DMS79 treated with DMSO at 0.1 percent for 48 hours (cell line): Measurements from ENCODE around the gene ZNHIT2.

Experiments
- DNase-seq: peaks from one replicate; lab custom pipeline; 2025; lab: John Stamatoyannopoulos, UW

Gene ZNHIT2

DNA sequence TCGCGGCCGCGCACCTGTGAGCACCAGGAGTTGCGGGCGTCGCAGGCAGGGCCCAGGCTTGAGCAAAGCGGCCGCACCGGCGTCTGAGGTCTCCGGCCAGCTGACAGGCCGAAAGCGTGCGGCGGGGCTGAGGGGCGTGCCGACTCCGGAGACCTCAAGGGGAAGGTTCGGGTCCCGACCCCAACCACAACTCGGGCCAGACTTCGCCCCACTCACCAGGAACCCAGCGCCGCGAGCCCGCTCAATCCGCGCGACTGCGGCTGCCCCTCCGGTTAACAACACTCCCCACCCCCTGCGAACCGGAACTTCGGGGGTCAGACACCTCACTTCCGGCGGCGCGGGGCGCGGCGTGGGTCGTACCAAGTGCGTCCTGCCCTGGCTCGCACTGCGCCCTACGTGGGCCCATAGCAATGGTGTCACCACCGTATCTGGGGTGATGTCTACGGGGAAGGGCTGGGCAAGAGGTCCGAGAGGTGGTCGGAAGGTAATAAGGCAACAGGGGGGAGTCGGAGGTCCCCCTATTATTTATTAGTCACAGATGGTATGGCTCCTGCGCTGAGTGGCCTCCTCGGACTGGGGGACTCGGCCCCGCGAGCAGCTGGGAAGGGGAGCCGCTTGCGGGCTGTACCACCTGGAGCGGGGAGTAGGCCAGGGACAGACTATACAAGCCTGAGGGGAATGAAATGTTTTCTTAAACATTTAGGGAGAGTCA, 16.9 kb upstream of the ZNHIT2 start, which contains the start of gene SYVN1:
SYVN1 (minus strand) TSS at position 280 of the 712 bp plus-strand sequence. CDS start 918 bp downstream, outside the sequence.
- DNase-seq, result peak; percentile 89

DNA sequence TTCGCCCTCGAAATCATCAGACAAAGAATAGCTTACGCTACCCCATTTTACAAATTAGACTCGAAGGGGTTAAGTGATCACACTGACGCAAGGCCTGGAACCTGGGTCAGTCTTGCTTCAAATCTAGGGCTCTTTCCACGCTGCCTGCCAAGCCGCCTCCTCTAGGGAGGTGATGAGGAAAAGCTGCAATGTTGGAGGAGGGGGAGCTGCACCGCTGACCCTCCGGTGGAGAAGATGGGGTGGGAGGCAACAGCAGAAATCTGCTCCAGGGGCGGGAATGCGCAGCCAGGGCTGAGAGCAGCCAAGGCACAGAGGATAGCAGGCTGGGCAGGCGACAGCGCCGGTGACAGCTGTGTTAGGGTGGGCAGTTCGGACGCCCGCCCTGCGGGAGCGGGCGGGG, 16.2 kb upstream of the ZNHIT2 start:
- no peak for DNase-seq

DNA sequence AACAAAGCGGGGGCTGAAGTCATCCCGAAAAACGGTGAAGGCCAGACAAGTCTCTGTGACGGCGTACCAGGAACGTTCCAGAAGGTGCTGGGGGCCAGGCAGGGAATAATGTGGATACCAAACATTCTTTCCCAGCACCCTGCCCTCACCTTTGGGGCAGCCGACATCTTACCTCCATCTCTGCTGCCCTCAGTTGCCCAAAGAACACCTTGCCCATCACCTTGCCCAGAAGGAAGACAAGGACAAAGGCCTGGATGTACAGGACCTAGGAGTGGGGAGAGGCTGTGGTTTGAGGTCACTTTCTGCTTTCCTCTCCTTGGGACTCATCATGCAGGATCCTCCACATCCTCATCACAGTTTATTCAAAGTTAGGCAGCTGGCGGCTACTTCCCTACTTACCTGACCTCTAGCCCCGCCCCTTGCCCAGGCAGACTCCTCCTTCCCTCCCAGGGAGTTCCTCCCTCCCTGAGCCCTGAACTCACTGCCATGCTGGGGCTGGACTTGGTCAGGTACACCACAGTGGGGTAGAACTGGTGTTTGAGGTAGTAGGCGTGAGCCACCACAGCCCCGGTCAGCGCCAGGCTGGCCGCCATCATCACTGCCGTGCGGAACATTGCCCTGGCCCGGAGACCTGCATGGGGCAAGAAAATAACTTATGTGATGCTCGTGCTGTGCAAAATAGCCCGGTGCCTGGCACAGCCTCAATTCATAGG, 15.6 kb upstream of the ZNHIT2 start:
- DNase-seq, result no peak

GRCh38 chr11:65132238-65132987, 14.9 kb upstream of the ZNHIT2 start:
- no peak for DNase-seq

DNA sequence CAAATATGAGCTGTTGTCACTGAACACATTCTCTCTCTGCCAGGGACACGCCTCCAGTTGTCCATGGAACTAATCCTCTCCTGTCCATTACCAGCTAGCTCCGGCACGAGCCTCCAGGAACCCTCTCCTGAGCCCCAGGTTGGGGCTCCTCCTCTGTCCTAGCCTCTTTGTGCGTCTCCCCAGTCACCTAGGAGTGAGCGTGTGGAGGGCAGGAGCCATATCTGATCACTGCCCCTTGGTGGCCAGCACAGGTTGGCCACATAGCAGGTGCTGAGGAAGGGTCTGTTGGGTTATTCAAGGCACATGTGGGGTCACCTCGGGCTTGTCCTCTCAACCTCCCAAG, 14.4 kb upstream of the ZNHIT2 start:
- DNase-seq, result no peak

GRCh38 chr11:65131417-65131776, 13.9 kb upstream of the ZNHIT2 start:
- DNase-seq, result no peak

- DNase-seq, result no peak
Measured at GRCh38 chr11:65130631-65131416, 13.3 kb upstream of the ZNHIT2 start.

DNA sequence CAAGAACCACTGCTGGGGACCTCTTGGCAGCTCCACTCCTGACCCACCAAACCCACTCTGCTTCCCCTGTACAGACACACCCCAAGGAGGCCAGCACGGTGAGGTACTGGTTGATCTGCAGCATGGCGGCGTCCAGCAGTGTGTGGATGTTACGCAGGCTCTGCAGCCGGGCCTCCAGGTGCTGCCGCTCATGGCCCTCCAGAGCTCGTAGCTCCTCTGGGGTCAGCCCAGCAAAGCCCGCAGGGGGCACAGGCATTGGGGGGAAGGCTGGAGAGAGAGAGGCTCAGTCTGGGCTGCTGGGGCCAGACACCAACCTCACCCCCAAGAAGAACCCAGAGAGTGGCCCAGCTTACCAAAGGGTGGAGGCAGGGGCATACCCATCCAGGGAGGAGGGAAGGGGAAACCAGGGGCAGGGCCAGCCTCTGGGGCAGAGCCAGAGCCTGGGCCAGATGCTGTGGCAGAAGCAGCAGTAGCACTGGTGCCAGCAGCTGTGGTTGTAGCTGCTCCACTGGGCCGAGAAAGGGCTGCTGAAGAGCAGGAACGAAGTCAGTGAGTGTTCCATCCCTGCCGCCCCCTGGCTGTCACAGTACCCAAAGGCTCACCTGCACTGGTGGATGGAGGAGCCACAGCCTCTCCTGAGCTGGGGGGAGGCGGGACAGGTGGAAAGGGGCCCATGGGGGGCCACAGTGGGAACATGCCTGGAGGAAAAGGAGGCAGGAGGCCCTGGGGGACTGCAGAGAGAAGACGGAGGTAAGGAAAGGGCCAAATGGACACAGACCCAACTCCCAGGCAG, 12.3 kb upstream of the ZNHIT2 start:
- DNase-seq, result no peak

DNA sequence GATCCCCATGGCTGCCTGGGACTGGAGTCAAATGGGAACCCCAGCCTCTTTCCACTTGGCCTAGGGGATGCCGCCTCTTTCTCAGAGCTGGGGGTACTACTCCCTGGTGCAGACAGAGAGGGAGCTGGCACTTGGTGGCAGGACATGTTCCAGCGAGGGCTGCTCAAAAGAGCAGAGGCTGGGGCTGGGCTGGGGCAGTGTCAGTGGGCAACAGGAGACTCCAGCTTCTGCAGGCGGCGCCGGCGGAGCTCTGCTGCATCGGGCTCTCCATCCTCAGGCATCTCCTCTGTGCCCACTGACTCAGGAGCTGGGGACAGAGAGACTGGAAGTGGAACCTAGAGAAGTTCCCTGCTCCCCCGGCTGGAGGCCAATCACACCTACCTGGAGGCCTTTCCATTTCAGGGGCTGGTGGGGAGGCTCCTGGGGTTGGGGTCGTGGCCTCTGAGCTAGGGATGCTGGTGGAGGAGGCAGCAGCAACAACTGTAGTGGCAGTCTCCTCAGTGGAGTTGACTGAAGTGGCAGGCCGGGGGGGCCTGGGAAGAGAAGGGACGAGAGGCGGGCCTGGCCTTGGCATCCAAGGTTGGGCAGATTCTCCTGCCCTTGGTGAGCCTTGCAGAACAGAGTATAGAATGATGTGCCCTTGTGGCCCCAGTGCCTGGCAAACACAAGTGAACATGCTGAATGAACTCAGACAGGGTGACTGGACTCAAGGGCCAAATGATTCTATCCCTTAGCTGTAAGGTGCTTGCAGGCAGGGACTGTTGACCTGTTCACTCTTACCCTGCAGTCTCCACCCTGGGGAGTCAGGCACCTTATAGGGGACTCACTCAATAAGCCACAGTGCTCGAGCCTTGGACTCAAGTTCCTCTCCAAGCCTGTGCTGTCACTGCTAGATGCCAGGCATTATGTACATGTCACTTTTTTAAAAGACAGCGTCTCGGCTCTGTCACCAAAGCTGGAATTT, 11.0 kb upstream of the ZNHIT2 start:
- no peak for DNase-seq

GRCh38 chr11:65127473-65128181, 10.1 kb upstream of the ZNHIT2 start:
- no peak for DNase-seq

DNA sequence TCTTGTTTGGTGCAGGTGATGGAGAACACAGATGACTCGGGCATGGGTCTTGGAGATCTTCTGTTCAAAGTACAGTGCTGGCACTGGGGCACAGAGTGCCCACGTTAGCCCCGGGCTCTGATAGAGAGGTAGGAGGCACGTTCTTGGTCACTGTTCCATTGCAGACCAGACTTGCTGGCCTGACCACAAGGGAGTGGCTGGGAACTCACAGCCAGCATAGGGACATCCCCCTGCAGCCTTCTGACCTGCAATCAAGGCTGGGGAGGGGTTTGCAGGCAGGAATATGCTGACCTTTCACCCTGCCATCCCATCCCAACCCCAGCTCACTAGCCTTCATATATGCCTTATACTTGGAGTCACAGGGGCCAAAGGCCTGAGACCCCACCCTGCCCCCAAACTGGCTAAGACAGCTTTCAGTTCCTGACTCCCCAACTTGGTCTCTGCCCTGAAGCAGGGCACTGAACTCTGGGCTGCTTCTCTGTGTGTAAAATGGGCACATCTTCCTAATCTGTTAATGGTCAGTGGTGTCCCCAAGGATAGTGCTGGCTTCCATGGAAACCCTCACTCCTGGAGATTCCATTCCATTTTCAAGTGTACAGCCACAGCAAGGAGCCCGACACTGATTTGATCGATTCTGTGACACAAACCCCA, 9.2 kb upstream of the ZNHIT2 start:
- DNase-seq, result no peak

- DNase-seq, result no peak
Measured at GRCh38 chr11:65125197-65126056, 7.9 kb upstream of the ZNHIT2 start.

DNA sequence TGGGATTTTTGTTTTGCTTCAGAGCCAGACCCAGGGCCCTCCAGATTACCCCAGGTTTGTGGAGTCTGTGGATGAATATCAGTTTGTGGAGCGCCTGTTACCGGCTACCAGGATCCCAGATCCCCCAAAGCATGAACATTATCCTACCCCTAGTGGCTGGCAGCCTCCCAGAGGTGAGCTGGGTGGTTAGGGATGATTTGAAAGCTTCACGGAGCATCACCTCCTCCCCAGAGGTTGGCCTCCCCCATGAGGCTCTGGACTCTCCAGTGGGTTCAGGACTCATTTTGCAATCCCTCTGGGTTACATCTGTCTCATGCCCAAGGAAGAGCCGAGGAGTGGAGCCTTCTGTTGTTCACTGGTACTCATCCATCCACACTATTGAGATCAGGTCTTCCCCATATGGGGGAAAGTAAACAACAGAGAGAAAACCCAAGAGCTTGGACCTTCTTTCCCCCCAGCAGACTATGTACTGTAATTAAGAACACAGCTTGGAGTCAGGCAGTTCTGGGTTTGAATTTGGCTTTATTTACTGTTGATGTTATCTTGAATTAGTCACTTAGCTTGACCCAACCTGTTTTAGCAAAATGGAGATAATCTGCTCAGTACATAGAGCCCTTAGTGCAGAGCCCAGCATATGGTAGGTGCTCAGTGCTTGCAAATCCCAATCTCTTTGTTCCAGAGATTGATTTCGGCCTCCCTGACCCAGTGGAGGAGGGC, 7.1 kb upstream of the ZNHIT2 start:
- no peak for DNase-seq

- DNase-seq, result peak; percentile 98
Measured at GRCh38 chr11:65121865-65122696, 4.6 kb upstream of the ZNHIT2 start, which contains the start of the genes FAU and MRPL49. FAU (minus strand) TSS chr11:65122134; CDS start chr11:65121813, 321 bp downstream. MRPL49 (plus strand) TSS chr11:65122321; CDS start chr11:65122347, 26 bp downstream.

- no peak for DNase-seq
Measured at GRCh38 chr11:65121447-65121864, 4.0 kb upstream of the ZNHIT2 start.

DNA sequence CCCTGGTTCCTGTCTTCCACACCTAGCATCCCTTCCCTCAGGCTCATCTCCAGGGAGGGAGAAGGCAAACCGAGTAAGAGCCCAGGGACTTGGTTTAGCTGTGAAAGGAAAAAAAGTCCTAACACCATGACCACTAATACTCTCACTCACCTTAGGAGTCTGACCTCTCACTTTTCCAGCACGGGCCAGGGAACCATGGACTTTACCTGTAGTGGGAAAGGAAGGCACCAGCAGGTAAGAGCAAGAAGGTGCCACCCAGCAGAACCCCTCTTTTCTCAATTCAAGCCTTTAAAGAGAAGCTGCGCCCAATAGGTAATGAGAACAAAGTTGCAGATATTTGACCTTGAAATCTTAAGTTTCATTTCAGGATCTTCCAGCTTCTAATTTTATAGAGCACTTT, 3.3 kb upstream of the ZNHIT2 start:
- no peak for DNase-seq
